HS-27A (cell line): Measurements from ENCODE around the gene METTL25B.
"Not testable (repeated sequence)": the region's sequence is repeated elsewhere in the genome, so short reads cannot be mapped to it uniquely, and the experiment has no call there.

Experiments used
- DNase-seq: peaks from one replicate; pipeline ENCODE4 v3.0.0-alpha.2; 2012; ENCODE audit warnings: low read depth, missing footprints

METTL25B gene

DNA sequence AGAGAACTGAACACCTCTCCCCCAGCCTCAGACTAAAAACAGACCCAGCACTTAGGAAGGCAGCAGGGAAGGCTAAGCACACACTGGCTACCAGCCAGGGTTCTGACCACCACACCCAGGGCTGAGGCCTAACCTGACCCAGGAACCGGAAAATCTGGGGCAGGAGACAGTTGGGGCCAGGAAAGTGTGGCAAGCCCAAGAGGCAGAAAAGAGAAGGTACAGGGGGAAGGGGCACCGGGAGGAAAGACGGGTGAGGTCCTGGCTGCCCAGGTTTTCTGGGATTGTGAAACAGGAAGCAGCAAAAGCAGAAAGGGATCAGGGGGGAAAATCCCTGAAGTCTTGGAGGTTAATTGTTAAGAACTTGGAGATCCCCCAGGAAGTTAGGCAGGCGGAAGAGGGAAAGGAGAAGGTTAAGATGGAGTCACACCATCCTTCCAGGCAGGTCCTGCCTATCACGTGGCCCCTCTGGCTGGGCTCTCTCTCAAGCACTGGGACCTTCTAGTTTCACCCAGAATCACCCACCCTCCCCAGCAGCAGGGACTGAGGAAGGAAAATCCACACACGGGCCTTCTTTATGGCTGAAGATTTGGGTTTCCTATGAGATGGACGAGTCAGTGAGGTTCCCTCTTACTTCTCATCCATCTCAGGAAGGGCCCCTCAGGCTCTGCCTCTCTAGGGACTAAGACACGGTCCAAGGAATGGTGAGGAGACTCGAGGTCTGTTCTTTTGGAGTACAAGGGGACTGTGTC is 20.6 kb downstream of the METTL25B start:
- no peak for DNase-seq

DNA sequence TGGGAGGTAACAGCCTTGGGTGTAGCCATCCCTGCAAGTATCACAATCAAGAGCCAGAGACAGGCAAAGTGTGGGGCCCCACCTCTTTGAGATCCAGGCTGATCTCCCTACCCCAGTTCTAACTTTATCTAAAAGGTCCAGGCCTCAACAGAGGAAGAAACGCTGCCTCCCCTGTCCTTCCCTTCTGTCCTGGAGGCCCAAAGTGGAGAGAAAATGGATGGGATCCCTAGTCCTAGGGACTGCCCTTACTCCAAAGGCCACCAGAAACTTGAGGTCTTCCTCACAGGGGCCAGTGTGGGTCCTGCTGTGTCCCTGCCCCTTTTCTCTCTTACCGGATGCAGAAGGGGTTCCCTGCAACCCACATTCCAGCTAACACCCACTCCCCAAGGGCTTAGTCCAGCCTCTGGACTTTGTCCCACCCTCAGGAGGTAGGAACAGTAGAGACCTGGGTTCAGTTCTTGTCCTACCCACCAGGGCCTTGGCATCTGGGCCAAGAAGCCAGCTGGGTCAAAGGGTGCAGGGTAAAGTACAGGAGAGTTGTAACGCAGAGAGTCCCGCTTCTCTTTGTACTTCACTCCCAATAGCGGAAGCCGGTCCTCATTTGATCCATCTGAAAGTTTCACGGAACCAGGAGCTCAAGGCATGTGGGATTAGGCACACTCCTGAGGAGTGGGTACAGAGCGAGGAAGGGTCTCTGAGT is 21.3 kb downstream of the METTL25B start:
- no peak for DNase-seq

DNA sequence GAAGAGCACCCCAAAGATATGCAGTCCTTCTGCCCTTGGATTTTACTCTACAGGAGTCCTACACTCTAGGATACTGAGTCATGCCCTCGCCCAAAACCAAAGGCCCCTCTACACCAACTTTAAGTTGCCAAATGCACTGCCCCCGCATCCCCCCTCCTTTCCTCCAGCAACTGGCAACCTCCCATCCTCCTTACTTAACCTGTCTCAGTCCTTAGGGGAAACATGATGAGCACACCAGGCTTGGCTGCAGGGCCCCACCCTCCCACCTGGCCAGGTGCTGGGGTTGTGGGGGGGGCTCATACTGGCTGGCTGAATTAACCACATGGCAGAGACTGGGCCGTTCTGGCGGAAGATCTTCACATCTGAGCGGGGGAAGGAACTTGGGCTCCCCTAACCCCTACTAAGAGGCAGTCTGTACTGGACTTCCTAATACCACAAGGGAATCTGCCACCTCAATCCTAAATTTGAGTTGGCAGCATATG is 22.0 kb downstream of the METTL25B start:
- DNase-seq = no peak

DNA sequence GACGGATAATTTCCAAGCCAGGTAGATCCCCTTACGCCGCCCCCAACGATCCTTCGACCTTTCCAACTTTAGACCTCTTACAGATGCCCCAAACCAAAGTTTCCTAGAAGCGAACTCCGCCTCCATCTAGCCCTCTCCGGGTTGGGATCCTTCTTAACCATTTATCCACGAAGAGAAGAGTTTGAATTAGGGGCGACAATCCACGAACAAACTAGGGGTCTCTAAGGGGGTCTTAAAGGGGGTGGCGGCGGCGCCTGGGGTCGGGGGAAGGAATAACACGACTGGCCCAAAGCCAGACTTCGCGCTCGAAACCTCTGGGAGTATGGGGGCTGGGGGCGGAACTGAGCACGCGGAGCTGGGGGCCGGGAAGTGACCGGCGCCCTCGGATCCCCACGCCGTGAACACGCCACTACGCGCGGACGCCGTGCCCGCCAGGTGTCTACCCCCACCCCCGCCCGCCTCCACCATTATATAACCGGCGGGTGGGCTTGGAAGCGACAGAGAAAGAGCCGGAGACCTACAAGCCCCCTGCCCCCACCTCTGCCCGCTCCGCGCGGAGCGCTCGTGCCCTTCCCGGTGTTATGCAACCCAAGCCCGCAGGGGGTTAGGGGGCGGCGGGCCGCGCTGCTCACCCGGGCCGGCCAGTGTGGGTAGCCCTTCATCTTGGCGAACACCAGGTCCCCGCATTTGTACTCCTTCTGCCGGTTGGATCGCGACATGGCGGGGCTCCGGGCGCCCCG is 22.6 kb downstream of the METTL25B start:
- DNase-seq = no peak

DNA sequence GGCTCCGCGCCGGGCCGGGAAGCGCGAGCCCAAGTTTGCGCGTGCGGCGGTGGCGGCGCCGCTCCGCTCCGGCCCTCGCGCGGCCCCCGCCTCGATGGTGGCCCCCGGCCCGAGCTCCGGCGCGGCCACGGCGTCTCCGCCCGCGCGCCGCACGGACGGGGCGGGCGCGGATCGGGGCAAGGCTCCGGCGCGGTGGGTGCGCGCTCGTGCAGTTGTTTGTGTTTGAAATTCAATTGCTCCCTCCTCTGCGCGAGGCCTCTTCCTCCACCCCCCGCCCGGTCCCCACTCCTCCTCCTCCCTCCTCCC is 23.1 kb downstream of the METTL25B start, which contains the start of gene HDGF:
TSS of gene HDGF (minus strand) at position 225 of the 306 bp plus-strand sequence. CDS start 246 bp downstream, outside the sequence.
- DNase-seq = no peak

DNA sequence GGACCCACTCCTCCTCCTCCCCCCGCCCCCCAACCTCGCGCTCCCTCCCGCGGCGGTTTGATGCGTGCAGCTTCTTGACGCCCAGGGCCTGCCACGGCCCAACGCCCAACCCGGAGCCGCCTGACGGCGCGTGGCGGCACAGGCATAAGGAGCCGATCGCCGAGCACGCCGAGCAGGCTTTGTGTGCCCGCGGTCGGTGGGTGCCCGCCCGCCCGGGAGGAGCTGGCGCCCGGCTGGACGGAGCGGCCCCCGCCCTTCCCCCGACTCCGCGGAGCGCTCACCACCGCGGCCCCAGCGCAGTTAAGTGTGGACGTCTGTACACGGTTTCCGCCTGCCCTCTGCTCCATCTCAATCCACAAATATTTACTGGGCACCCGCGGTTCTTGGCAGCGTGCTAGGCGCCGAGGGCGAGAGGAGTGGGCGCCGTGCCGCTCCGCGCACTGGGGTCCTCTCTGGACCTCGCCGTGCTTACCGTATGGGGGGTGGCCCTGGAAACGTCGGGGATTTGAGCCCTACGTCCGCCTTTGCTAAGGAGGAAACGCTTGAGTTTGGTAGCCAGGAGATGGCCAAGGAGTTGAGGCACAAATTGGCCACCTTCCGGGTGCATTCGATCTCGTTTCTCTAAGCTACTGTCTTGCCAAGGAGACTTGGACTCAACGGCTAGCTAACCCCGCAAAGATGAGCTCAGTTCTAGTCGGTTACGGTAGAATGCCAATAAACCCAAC is 23.6 kb downstream of the METTL25B start:
- DNase-seq = peak; percentile 83

DNA sequence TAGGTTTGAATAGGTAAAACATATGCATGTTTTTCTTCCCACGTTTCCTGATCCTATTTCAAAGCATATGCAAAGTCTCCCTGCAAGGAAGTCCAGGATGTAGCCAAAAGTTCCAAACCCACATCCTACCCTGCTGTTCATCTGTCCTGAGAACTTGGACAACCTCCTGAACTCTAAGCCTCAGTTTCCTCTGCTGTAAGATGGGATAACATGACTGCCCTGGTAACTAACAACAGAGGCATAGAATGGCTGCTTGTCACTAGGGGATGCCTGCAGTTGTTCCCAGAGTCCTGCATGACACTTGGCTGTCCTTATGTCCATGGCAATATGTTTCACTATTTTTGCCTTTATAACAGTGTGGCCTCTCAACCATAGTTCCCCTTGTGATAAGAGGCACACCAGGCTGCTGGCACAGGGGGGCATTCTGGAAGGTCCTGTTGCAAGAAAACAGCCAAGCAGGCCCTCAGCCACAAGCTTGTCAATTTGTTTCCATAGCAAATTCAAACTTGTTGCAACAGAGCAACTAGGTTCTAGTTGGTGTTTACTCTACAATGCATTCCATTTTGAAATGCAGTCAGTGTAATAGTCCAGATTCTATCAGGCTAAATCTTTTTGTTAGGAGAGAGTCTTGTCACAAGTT is 24.7 kb downstream of the METTL25B start:
- no peak for DNase-seq

DNA sequence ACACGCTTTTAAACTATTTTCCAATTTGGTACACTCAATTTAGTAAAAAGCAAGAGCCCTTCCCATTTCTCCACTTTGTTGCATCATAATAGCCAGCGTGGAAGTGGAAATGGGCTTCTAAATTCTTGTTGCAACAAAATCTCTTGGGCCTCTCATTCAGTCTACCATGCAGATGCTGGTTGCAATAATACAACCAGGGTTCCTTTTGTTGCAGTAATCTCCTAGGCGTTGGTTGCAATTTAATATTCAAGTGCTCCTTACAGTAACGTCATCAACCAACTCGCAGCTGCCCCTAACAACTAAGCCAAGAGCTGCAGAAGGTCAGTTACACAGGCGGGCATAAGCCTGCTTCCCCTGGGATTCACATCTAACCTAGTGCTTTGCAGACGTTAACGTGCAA is 25.9 kb downstream of the METTL25B start:
- no peak for DNase-seq

DNA sequence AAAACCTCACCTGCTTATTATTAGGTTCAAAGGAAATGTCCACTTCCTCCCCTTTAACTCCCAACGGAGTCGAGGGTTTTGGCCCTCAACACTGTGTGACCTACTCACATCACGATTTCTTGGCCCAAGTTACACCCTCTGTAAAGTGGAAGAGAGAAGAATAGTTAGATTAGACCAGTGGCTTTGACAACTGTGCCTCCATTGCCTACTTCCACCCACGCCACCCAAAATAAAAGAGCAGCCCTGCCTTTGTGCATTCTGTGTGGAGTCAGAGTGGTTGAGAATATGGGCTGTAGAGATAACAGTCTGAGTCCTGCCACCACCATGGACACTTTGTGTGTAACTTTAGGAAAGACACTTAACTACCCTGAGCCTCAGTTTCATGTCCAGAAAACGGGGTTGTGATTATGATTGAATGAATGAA is 27.3 kb downstream of the METTL25B start:
- DNase-seq = no peak

DNA sequence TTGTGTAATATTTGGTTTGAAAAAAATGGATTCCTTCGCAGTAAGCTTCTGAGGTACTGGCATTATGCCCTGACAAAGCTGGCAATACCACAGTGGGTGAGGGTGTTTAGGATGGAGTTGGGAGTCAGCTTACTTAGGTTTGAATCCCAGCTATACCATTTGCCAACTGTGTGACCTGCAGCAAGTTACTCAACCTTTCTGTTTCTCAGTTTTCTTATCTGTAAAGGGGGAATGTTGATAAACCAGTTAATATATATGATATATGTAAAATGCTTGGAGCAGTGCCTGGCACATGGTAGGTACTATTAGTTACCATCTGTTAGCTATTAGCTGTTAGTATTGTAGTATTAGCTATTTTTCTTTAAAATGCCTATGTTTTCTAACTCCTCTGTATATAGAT is 28.1 kb downstream of the METTL25B start:
- no peak for DNase-seq

DNA sequence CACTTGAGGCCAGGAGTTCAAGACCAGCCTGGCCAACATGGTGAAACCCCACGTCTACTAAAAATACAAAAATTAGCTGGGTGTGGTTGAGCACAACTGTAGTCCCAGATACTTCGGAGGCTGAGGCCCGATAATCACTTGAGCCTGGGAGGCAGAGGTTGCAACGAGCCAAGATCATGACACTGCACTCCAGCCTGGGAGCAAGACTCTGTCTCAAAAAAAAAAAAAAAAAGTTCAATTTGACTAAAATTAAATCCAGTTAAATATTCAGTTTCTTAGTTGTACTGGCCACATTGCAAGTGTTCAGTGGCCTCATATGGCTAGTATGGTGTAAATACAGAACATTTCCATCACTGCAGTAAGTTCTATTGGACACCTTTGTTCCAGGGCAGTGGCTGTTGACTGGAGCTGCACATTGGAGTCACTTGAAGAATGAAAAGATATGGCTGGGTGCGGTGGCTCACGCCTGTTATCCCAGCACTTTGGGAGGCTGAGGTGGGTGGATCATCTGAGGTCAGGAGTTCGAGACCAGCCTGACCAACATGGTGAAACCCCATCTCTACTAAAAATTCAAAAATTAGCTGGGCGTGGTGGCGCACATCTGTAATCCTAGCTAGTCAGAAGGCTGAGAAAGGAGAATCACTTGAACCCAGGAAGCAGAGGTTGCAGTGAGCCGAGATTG is 29.4 kb downstream of the METTL25B start:
- DNase-seq = not testable (repeated sequence)

DNA sequence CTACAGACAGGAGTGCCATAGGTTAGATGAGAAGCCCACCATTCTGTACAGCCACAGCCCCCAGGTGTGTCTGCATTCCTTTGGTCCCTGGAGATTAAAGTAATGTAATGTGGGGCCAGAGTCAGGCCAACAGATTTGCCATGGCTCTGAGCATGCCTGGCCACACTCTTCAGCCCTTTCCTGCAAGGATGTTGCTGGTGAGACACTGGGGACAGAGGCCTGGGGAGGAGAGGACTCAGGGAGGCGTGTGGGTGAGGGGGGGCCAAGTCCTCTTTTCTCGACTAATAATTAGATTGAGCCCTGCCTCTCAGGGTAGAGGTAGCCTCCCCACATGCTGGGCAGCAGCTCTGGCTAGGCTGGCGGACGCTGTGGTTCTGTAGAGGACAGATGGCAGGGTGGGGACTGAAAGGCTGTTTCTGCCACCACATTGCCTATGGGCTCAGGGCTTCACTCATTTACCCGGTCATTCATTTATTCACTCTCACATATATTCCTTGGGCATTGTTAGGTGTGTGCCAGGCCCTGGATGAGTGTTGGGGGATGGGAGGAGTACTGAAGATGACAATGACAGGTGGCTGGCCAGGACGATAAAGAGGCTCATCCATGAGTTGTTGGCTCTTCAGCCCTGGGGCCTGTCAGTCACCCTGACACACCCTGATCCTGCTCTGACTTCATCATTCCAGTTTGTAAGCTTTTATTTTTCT is 32.0 kb downstream of the METTL25B start:
- DNase-seq = no peak

DNA sequence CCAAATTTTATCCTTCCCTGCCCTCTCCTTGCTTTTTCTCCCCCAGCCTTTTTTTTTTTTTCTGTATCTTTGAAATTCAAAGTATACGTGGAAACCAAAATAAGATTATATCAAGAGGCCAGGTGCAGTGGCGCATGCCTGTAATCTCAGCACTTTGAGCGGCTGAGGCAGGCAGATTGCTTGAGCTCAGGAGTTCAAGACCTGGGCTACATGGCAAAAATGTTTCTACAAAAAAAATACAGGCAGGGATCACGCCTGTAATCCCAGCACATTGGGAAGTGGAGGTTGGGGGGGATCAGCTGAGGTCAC is 32.5 kb downstream of the METTL25B start:
- DNase-seq = no peak

DNA sequence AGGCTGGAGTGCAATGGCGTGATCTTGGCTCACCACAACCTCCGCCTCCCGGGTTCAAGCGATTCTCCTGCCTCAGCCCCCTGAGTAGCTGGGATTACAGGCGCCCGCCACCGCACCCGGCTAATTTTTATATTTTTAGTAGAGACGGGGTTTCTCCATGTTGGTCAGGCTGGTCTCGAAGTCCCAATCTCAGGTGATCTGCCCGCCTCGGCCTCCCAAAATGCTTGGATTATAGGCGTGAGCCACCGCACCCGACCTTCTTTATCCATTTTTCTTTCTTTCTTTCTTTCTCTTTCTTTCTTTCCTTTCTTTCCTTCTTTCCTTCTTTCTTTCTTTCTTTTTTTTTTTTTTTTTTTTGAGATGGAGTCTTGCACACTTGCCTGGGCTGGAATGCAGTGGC is 36.9 kb downstream of the METTL25B start:
- DNase-seq = not testable (repeated sequence)

DNA sequence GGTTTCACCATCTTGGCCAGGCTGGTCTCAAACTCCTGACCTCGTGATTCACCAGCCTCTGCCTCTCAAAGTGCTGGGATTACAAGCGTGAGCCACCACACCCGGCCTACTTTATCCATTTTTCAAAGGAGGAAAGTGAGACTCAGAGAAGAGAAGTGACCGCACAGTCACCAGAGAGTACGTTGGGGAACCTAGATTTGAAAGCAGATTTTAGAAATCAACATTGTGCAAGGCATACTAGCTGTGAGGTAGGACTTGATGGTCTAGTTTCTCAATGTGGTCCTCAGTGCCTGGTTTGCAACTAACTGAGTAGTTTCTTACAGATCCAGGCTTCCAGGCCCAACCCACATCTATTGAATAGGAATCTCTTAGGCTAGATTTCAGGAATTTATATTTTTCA is 37.4 kb downstream of the METTL25B start:
- no peak for DNase-seq

DNA sequence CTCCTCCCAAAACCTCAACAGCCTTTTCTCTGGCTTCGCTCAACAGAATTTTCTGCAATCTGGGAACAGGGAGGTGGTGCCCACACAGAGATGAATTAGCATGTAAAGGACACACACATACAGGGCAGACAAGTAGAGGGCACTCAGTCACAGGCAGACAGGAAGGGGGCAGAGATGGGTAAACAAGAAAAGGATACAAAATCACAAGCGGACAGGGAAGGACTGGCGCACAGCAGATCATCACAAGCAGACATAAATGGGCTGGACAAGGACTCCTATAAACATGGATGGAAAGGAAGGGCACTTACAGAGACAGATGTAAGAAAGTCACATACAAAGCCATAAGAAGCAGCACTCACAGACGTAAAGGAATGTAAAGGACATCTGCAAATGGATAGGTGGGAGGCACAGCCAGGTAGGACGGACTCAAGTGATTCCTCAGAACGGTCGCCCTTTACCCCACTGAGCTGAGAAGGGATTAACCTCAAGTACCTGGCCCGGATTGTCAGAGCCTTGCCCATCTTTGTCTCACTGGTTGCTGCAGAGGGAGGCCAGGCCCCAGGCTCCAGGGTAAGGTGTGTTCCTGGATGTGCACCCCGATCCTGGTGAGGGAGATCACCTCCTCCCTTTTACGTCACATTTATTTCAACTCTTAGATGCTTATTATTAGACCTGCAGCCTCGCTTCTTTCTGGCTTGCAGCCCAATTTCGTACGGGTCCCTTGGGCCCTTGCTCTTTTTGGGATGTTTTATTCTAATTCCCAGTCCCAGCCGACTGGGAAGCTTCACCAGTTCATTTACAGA is 38.2 kb downstream of the METTL25B start:
- DNase-seq = no peak

DNA sequence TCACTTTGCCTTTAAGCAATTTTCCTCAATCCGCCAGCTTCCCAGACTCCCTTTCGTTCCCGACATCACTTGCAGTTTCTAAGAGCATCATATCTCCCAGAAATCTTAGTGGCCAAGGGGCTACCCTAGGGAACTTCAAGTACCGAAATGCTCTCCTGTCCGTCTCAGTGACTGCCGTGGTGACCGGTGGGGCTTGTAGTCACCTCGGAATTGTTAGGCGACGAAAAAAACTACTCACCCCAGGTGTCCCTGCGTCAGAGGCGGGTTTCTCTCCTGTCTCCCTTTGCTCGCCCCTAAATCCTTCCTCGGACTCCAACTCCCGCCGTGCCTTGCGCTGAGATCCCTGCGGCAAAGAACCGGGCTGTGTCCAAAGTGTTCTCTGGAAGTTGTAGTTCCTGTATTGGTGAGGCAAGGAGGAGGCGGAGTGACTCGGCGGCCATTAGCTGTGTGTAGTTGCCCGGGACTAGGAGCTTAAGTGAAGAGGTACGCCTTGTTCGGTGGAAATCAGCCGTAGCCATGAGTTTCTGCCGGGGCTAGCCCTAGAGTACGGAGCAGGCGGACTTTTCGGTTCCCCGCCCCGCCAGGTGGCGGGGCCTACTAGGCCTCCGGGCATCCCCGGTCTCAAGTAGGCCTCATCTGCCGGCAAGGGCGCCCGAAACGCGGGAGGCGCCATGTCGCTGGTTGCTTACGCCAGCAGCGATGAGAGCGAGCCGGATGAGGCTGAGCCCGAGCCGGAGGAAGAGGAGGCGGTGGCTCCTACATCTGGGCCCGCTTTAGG is 39.0 kb downstream of the METTL25B start, which contains the start of gene PRCC:
TSS of gene PRCC (plus strand) at position 435 of the 778 bp plus-strand sequence. CDS start at position 672, 237 bp downstream.
- peak; percentile 96 for DNase-seq

DNA sequence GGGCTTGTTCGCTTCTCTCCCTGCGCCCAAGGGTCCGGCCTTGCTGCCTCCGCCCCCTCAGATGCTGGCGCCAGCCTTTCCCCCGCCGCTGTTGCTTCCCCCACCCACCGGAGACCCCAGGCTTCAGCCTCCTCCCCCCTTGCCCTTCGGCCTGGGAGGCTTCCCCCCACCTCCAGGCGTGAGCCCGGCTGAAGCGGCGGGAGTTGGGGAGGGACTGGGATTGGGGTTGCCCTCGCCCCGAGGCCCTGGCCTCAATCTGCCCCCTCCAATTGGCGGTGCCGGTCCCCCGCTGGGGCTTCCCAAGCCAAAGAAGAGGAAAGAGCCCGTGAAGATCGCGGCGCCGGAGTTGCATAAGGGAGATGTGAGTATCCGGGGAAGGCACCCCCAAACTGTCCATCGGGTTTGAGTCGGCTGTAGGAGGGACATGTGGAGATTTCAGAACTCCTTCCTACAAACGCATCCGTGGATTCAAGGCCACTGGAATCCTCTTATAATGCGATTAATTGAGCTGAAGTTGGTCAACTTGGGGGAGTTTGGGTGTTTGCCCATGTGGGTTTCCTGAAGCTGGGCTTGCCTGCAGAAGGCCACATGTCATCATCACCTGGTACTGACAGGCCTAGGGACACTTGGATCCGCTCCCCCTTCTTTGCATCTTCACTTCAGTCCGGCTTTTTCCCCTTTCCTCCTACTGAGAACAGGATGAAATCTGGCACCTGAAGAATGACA is 39.8 kb downstream of the METTL25B start:
- DNase-seq = no peak
